ENCODE data around the gene SLC22A23.

SLC22A23 gene

GRCh38 chr6:3415082-3415453 lies 41.8 kb downstream of the SLC22A23 start:
- H3K4me1 ChIP-seq (ENCODE audit: control insufficient read depth in 2 of 2, insufficient read depth in 2 of 2, low read length in 2 of 2): peaks cover 10 to 31% of the 10 kb centered on the region in 2 donors
- H3K27ac ChIP-seq (ENCODE audit: low read depth in 2 of 2, low read length in 2 of 2): no peak overlapping the region
- peaks cover 4 to 8% of the 10 kb centered on the region in 2 donors for H3K36me3 ChIP-seq (ENCODE audit: control insufficient read depth in 2 of 2, insufficient read depth in 2 of 2, low read length in 2 of 2)

GRCh38 chr6:3414327-3415081 lies 42.3 kb downstream of the SLC22A23 start:
- Histone ChIP-seq H3K4me1 (ENCODE audit: control insufficient read depth in 2 of 2, insufficient read depth in 2 of 2, low read length in 2 of 2) (peaks cover 10 to 34% of the 10 kb centered on the region in 2 donors), H3K9me3 (ENCODE audit: control insufficient read depth in 2 of 2, low read length in 2 of 2) (no peaks in the 10 kb centered on the region), H3K36me3 (ENCODE audit: control insufficient read depth in 2 of 2, insufficient read depth in 2 of 2, low read length in 2 of 2) (peaks cover 4 to 8% of the 10 kb centered on the region in 2 donors), H3K4me3 (ENCODE audit: low read length in 2 of 2) (no peak overlapping the region), H3K27ac (ENCODE audit: low read depth in 2 of 2, low read length in 2 of 2) (no peak overlapping the region), H3K27me3 (ENCODE audit: control insufficient read depth in 2 of 2, insufficient read depth in 2 of 2, low read length in 2 of 2) (no peaks in the 10 kb centered on the region), H3K9ac (ENCODE audit: low read depth in 1 of 2, low read length in 2 of 2) (no peak overlapping the region)

More at GRCh38 chr6:3415082-3415453, 41.8 kb downstream of the SLC22A23 start:
- H3K9ac ChIP-seq (ENCODE audit: low read depth in 1 of 2, low read length in 2 of 2): no peak overlapping the region
- H3K9me3 ChIP-seq (ENCODE audit: control insufficient read depth in 2 of 2, low read length in 2 of 2): no peaks in the 10 kb centered on the region
- no peak overlapping the region for H3K4me3 ChIP-seq (ENCODE audit: low read length in 2 of 2)
- no peaks in the 10 kb centered on the region for H3K27me3 ChIP-seq (ENCODE audit: control insufficient read depth in 2 of 2, insufficient read depth in 2 of 2, low read length in 2 of 2)

- Histone ChIP-seq H3K4me1 (ENCODE audit: control insufficient read depth in 2 of 2, insufficient read depth in 2 of 2, low read length in 2 of 2) (peaks cover 6 to 33% of the 10 kb centered on the region in 2 donors), H3K9ac (ENCODE audit: low read depth in 1 of 2, low read length in 2 of 2) (no peak overlapping the region), H3K4me3 (ENCODE audit: low read length in 2 of 2) (no peak overlapping the region), H3K27ac (ENCODE audit: low read depth in 2 of 2, low read length in 2 of 2) (no peak overlapping the region), H3K36me3 (ENCODE audit: control insufficient read depth in 2 of 2, insufficient read depth in 2 of 2, low read length in 2 of 2) (peaks cover 4 to 8% of the 10 kb centered on the region in 2 donors), H3K9me3 (ENCODE audit: control insufficient read depth in 2 of 2, low read length in 2 of 2) (no peaks in the 10 kb centered on the region), H3K27me3 (ENCODE audit: control insufficient read depth in 2 of 2, insufficient read depth in 2 of 2, low read length in 2 of 2) (no peaks in the 10 kb centered on the region)
Measured at GRCh38 chr6:3413592-3413991, 43.3 kb downstream of the SLC22A23 start.

- H3K27ac ChIP-seq (ENCODE audit: low read depth in 2 of 2, low read length in 2 of 2): peak overlapping the region; percentile 25 to 29
- no peaks in the 10 kb centered on the region for H3K9me3 ChIP-seq (ENCODE audit: control insufficient read depth in 2 of 2, low read length in 2 of 2)
- peaks cover 6 to 33% of the 10 kb centered on the region in 2 donors for H3K4me1 ChIP-seq (ENCODE audit: control insufficient read depth in 2 of 2, insufficient read depth in 2 of 2, low read length in 2 of 2)
- H3K36me3 ChIP-seq (ENCODE audit: control insufficient read depth in 2 of 2, insufficient read depth in 2 of 2, low read length in 2 of 2): peaks cover 4 to 8% of the 10 kb centered on the region in 2 donors
- H3K4me3 ChIP-seq (ENCODE audit: low read length in 2 of 2): no peak overlapping the region
- no peaks in the 10 kb centered on the region for H3K27me3 ChIP-seq (ENCODE audit: control insufficient read depth in 2 of 2, insufficient read depth in 2 of 2, low read length in 2 of 2)
- H3K9ac ChIP-seq (ENCODE audit: low read depth in 1 of 2, low read length in 2 of 2): no peak overlapping the region
Measured at GRCh38 chr6:3412779-3413500, 43.9 kb downstream of the SLC22A23 start.

- no peak overlapping the region for H3K4me3 ChIP-seq (ENCODE audit: low read length in 2 of 2)
- peaks cover 4 to 8% of the 10 kb centered on the region in 2 donors for H3K36me3 ChIP-seq (ENCODE audit: control insufficient read depth in 2 of 2, insufficient read depth in 2 of 2, low read length in 2 of 2)
- H3K9me3 ChIP-seq (ENCODE audit: control insufficient read depth in 2 of 2, low read length in 2 of 2): no peaks in the 10 kb centered on the region
- peak overlapping the region; percentile 32 to 90 for H3K27ac ChIP-seq (ENCODE audit: low read depth in 2 of 2, low read length in 2 of 2)
- H3K27me3 ChIP-seq (ENCODE audit: control insufficient read depth in 2 of 2, insufficient read depth in 2 of 2, low read length in 2 of 2): no peaks in the 10 kb centered on the region
- H3K9ac ChIP-seq (ENCODE audit: low read depth in 1 of 2, low read length in 2 of 2): no peak overlapping the region
- H3K4me1 ChIP-seq (ENCODE audit: control insufficient read depth in 2 of 2, insufficient read depth in 2 of 2, low read length in 2 of 2): peaks cover 13 to 39% of the 10 kb centered on the region in 2 donors
Measured at GRCh38 chr6:3411967-3412778, 44.7 kb downstream of the SLC22A23 start.

- Histone ChIP-seq H3K9ac (ENCODE audit: low read depth in 1 of 2, low read length in 2 of 2) (peak overlapping the region; percentile 47 to 63), H3K27ac (ENCODE audit: low read depth in 2 of 2, low read length in 2 of 2) (peak overlapping the region; percentile 81 to 90), H3K4me3 (ENCODE audit: low read length in 2 of 2) (peak overlapping the region; percentile 42 to 72), H3K9me3 (ENCODE audit: control insufficient read depth in 2 of 2, low read length in 2 of 2) (no peaks in the 10 kb centered on the region), H3K4me1 (ENCODE audit: control insufficient read depth in 2 of 2, insufficient read depth in 2 of 2, low read length in 2 of 2) (peaks cover 20 to 53% of the 10 kb centered on the region in 2 donors), H3K36me3 (ENCODE audit: control insufficient read depth in 2 of 2, insufficient read depth in 2 of 2, low read length in 2 of 2) (peaks cover 4 to 8% of the 10 kb centered on the region in 2 donors), H3K27me3 (ENCODE audit: control insufficient read depth in 2 of 2, insufficient read depth in 2 of 2, low read length in 2 of 2) (no peaks in the 10 kb centered on the region)
Measured at GRCh38 chr6:3410385-3411360, 46.2 kb downstream of the SLC22A23 start.

- H3K27ac ChIP-seq (ENCODE audit: low read depth in 2 of 2, low read length in 2 of 2): peak overlapping the region; percentile 81 to 90
- peak overlapping the region; percentile 52 to 72 for H3K4me3 ChIP-seq (ENCODE audit: low read length in 2 of 2)
- H3K4me1 ChIP-seq (ENCODE audit: control insufficient read depth in 2 of 2, insufficient read depth in 2 of 2, low read length in 2 of 2): peaks cover 20 to 59% of the 10 kb centered on the region in 2 donors
- no peaks in the 10 kb centered on the region for H3K9me3 ChIP-seq (ENCODE audit: control insufficient read depth in 2 of 2, low read length in 2 of 2)
- H3K36me3 ChIP-seq (ENCODE audit: control insufficient read depth in 2 of 2, insufficient read depth in 2 of 2, low read length in 2 of 2): peaks cover 0 to 8% of the 10 kb centered on the region in 2 donors
- no peaks in the 10 kb centered on the region for H3K27me3 ChIP-seq (ENCODE audit: control insufficient read depth in 2 of 2, insufficient read depth in 2 of 2, low read length in 2 of 2)
- H3K9ac ChIP-seq (ENCODE audit: low read depth in 1 of 2, low read length in 2 of 2): peak overlapping the region; percentile 42 to 63
Measured at GRCh38 chr6:3409699-3410384, 47.0 kb downstream of the SLC22A23 start.

- Histone ChIP-seq H3K4me1 (ENCODE audit: control insufficient read depth in 2 of 2, insufficient read depth in 2 of 2, low read length in 2 of 2) (peaks cover 28 to 70% of the 10 kb centered on the region in 2 donors), H3K27ac (ENCODE audit: low read depth in 2 of 2, low read length in 2 of 2) (peak overlapping the region; percentile 81 to 90), H3K4me3 (ENCODE audit: low read length in 2 of 2) (peak overlapping the region; percentile 52 to 72)
Measured at GRCh38 chr6:3408665-3409064, 48.2 kb downstream of the SLC22A23 start.

More at GRCh38 chr6:3408665-3409064, 48.2 kb downstream of the SLC22A23 start:
- Histone ChIP-seq H3K27me3 (ENCODE audit: control insufficient read depth in 2 of 2, insufficient read depth in 2 of 2, low read length in 2 of 2) (no peaks in the 10 kb centered on the region), H3K9ac (ENCODE audit: low read depth in 1 of 2, low read length in 2 of 2) (peak overlapping the region; percentile 7 to 34), H3K9me3 (ENCODE audit: control insufficient read depth in 2 of 2, low read length in 2 of 2) (no peaks in the 10 kb centered on the region), H3K36me3 (ENCODE audit: control insufficient read depth in 2 of 2, insufficient read depth in 2 of 2, low read length in 2 of 2) (peaks cover 0 to 6% of the 10 kb centered on the region in 2 donors)

All from mucosa of rectum (tissue), 2 donors.